ENCODE data around the gene PHF14. TPM values are rescaled to one million over a fixed set of nuclear protein-coding genes. Genes with fewer than 3 reads are reported as not detected.

The PHF14 gene
- total and polyA plus RNA-seq, 4 donors: 6.9 to 24.4 (median 15.3) TPM

- H3K4me1 ChIP-seq (ENCODE audit: control insufficient read depth in 4 of 4, insufficient read depth in 4 of 4, low read length in 3 of 4): peaks cover 0 to 13% (median 5%) of the 10 kb centered on the region in 4 donors
- no peaks in the 10 kb centered on the region for H3K27me3 ChIP-seq (ENCODE audit: control insufficient read depth in 4 of 4, insufficient read depth in 4 of 4, low read length in 3 of 4)
- no peak for DNase-seq (ENCODE audit: low spot score)
- no peak overlapping the region for H3K4me3 ChIP-seq (ENCODE audit: low read depth in 1 of 3, low read length in 3 of 3)
- 89% methylated on average over 5 of the region's 5 CpGs for WGBS
- H3K9ac ChIP-seq (ENCODE audit: low read depth in 1 of 2, low read length in 2 of 2): no peak overlapping the region
- H3K36me3 ChIP-seq (ENCODE audit: control insufficient read depth in 4 of 4, insufficient read depth in 3 of 4, low read depth in 1 of 4, low read length in 3 of 4): no peaks in the 10 kb centered on the region
- no peaks in the 10 kb centered on the region for H3K9me3 ChIP-seq (ENCODE audit: control insufficient read depth in 4 of 4, low read length in 3 of 4)
- no peak overlapping the region for H3K27ac ChIP-seq (ENCODE audit: low read depth in 1 of 2, low read length in 2 of 2)
- TF ChIP-seq JUND (IDR thresholded peaks at IDR 0.05) (no peak), RXRA (IDR thresholded peaks at IDR 0.05) (no peak), FOXA1 (IDR thresholded peaks at IDR 0.05) (no peak), HNF4G (IDR thresholded peaks at IDR 0.05) (no peak), CTCF (IDR thresholded peaks at IDR 0.05; ENCODE audit: low read depth, low read length, missing input control) (no peak), NR2F2 (IDR thresholded peaks at IDR 0.05) (no peak), GABPA (IDR thresholded peaks at IDR 0.05 in 1 of 2, conservative IDR thresholded peaks at IDR 0.05 in 1 of 2) (no peak)
Measured at GRCh38 chr7:11171569-11172192, 198.0 kb downstream of the PHF14 start.

GRCh38 chr7:11172835-11173234 is 199.2 kb downstream of the PHF14 start:
- 92% methylated on average over 4 of the region's 4 CpGs for WGBS
- no peak for DNase-seq (ENCODE audit: low spot score)
- no peak overlapping the region for H3K4me3 ChIP-seq (ENCODE audit: low read depth in 1 of 3, low read length in 3 of 3)
- peaks cover 0 to 13% (median 5%) of the 10 kb centered on the region in 4 donors for H3K4me1 ChIP-seq (ENCODE audit: control insufficient read depth in 4 of 4, insufficient read depth in 4 of 4, low read length in 3 of 4)
- H3K9ac ChIP-seq (ENCODE audit: low read depth in 1 of 2, low read length in 2 of 2): no peak overlapping the region
- no peaks in the 10 kb centered on the region for H3K9me3 ChIP-seq (ENCODE audit: control insufficient read depth in 4 of 4, low read length in 3 of 4)
- H3K27me3 ChIP-seq (ENCODE audit: control insufficient read depth in 4 of 4, insufficient read depth in 4 of 4, low read length in 3 of 4): no peaks in the 10 kb centered on the region
- no peaks in the 10 kb centered on the region for H3K36me3 ChIP-seq (ENCODE audit: control insufficient read depth in 4 of 4, insufficient read depth in 3 of 4, low read depth in 1 of 4, low read length in 3 of 4)
- H3K27ac ChIP-seq (ENCODE audit: low read depth in 1 of 2, low read length in 2 of 2): no peak overlapping the region
- TF ChIP-seq ATF3 (IDR thresholded peaks at IDR 0.05) (no peak), TAF1 (conservative IDR thresholded peaks at IDR 0.05) (no peak), GABPA (IDR thresholded peaks at IDR 0.05 in 1 of 2, conservative IDR thresholded peaks at IDR 0.05 in 1 of 2) (no peak), CTCF (IDR thresholded peaks at IDR 0.05; ENCODE audit: low read depth, low read length, missing input control) (no peak), SP1 (IDR thresholded peaks at IDR 0.05) (no peak), NR2F2 (IDR thresholded peaks at IDR 0.05) (no peak), HNF4A (conservative IDR thresholded peaks at IDR 0.05) (no peak), RAD21 (IDR thresholded peaks at IDR 0.05) (no peak), HNF4G (IDR thresholded peaks at IDR 0.05) (no peak), JUND (IDR thresholded peaks at IDR 0.05) (no peak), YY1 (IDR thresholded peaks at IDR 0.05) (no peak), ZBTB33 (IDR thresholded peaks at IDR 0.05) (no peak), FOXA1 (IDR thresholded peaks at IDR 0.05) (no peak), RXRA (IDR thresholded peaks at IDR 0.05) (no peak), EGR1 (IDR thresholded peaks at IDR 0.05; ENCODE audit: low read depth in 2 of 2) (no peak), MAX (IDR thresholded peaks at IDR 0.05) (no peak), REST (IDR thresholded peaks at IDR 0.05) (no peak), FOXA2 (IDR thresholded peaks at IDR 0.05) (no peak)
